ENCODE data around the gene NEK6.

- TF ChIP-seq POLR2AphosphoS5 (IDR thresholded peaks at IDR 0.05; ENCODE audit: low read length) (no peak), RFX5 (IDR thresholded peaks at IDR 0.05; ENCODE audit: low read depth, low read length) (no peak)
- TF ChIP-seq, protein P1, sequence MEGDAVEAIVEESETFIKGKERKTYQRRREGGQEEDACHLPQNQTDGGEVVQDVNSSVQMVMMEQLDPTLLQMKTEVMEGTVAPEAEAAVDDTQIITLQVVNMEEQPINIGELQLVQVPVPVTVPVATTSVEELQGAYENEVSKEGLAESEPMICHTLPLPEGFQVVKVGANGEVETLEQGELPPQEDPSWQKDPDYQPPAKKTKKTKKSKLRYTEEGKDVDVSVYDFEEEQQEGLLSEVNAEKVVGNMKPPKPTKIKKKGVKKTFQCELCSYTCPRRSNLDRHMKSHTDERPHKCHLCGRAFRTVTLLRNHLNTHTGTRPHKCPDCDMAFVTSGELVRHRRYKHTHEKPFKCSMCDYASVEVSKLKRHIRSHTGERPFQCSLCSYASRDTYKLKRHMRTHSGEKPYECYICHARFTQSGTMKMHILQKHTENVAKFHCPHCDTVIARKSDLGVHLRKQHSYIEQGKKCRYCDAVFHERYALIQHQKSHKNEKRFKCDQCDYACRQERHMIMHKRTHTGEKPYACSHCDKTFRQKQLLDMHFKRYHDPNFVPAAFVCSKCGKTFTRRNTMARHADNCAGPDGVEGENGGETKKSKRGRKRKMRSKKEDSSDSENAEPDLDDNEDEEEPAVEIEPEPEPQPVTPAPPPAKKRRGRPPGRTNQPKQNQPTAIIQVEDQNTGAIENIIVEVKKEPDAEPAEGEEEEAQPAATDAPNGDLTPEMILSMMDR (IDR thresholded peaks at IDR 0.05 in 2 of 3, conservative IDR thresholded peaks at IDR 0.05 in 1 of 3; ENCODE audit: control insufficient read depth in 2 of 3, extremely low read depth in 1 of 3, insufficient read depth in 1 of 3, low read depth in 3 of 3, low read length in 3 of 3), result no peak
- TF ChIP-seq, protein P2, sequence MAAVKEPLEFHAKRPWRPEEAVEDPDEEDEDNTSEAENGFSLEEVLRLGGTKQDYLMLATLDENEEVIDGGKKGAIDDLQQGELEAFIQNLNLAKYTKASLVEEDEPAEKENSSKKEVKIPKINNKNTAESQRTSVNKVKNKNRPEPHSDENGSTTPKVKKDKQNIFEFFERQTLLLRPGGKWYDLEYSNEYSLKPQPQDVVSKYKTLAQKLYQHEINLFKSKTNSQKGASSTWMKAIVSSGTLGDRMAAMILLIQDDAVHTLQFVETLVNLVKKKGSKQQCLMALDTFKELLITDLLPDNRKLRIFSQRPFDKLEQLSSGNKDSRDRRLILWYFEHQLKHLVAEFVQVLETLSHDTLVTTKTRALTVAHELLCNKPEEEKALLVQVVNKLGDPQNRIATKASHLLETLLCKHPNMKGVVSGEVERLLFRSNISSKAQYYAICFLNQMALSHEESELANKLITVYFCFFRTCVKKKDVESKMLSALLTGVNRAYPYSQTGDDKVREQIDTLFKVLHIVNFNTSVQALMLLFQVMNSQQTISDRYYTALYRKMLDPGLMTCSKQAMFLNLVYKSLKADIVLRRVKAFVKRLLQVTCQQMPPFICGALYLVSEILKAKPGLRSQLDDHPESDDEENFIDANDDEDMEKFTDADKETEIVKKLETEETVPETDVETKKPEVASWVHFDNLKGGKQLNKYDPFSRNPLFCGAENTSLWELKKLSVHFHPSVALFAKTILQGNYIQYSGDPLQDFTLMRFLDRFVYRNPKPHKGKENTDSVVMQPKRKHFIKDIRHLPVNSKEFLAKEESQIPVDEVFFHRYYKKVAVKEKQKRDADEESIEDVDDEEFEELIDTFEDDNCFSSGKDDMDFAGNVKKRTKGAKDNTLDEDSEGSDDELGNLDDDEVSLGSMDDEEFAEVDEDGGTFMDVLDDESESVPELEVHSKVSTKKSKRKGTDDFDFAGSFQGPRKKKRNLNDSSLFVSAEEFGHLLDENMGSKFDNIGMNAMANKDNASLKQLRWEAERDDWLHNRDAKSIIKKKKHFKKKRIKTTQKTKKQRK (IDR thresholded peaks at IDR 0.05; ENCODE audit: low read depth, low read length), result no peak
Observed at GRCh38 chr9:124220946-124221451, 36.8 kb upstream of the NEK6 start.

All from GM12878 (cell line).